HG03103 (cell line): ENCODE data around the gene CAPN12.

ENCODE experiments used
- ATAC-seq: cut with Tn5 transposase; IDR thresholded peaks from one replicate; pipeline ENCODE4 v1.9.1; 2021; ENCODE audit warnings: low read depth; ENCODE audit not compliant: unreplicated experiment

Gene CAPN12

GRCh38 chr19:38698225-38699026 is 45.8 kb downstream of the CAPN12 start:
- ATAC-seq, result no peak

- no peak for ATAC-seq
Measured at GRCh38 chr19:38697641-38698071, 46.6 kb downstream of the CAPN12 start.

- no peak for ATAC-seq
Measured at GRCh38 chr19:38697197-38697596, 47.1 kb downstream of the CAPN12 start.

GRCh38 chr19:38696729-38697055 is 47.6 kb downstream of the CAPN12 start:
- no peak for ATAC-seq

- ATAC-seq, result no peak
Measured at GRCh38 chr19:38695832-38696728, 48.2 kb downstream of the CAPN12 start.

- no peak for ATAC-seq
Measured at GRCh38 chr19:38695317-38695683, 49.0 kb downstream of the CAPN12 start.

- ATAC-seq, result no peak
Measured at GRCh38 chr19:38693380-38694223, 50.7 kb downstream of the CAPN12 start.

- ATAC-seq, result no peak
Measured at GRCh38 chr19:38692458-38693379, 51.6 kb downstream of the CAPN12 start.

- ATAC-seq, result no peak
Measured at GRCh38 chr19:38691938-38692457, 52.3 kb downstream of the CAPN12 start.

GRCh38 chr19:38690832-38691231 is 53.4 kb downstream of the CAPN12 start:
- ATAC-seq, result no peak

- no peak for ATAC-seq
Measured at GRCh38 chr19:38690146-38690545, 54.1 kb downstream of the CAPN12 start.

- ATAC-seq, result no peak
Measured at GRCh38 chr19:38687837-38688378, 56.4 kb downstream of the CAPN12 start.

- ATAC-seq, result no peak
Measured at GRCh38 chr19:38686530-38686888, 57.8 kb downstream of the CAPN12 start.

GRCh38 chr19:38685666-38686529 is 58.4 kb downstream of the CAPN12 start:
- ATAC-seq, result no peak

- ATAC-seq, result no peak
Measured at GRCh38 chr19:38684862-38685665, 59.2 kb downstream of the CAPN12 start.

GRCh38 chr19:38684078-38684861 is 60.0 kb downstream of the CAPN12 start:
- no peak for ATAC-seq
